Measurements from ENCODE around the gene RYR2. TPM values are rescaled to one million over a fixed set of nuclear protein-coding genes. Genes with fewer than 3 reads are reported as not detected.
A peak's percentile ranks its signal among the peaks of the same experiment; 100 is the strongest.

RYR2 gene
- total and polyA plus RNA-seq, 3 donors from 2014 or later: 5.4 to 9.5 (median 9.1) TPM

GRCh38 chr1:237035759-237036158 lies 6.2 kb upstream of the RYR2 start:
- intact Hi-C loops (cut with DNase I; ENCODE audit: low total_unique reads): no loop called here
- TF ChIP-seq CTCF (IDR thresholded peaks at IDR 0.05) (no peak), POLR2A (IDR thresholded peaks at IDR 0.05) (no peak)
- no peak overlapping the region for H3K4me3 ChIP-seq
- H3K27me3 ChIP-seq: no peaks in the 10 kb centered on the region
- no peaks in the 10 kb centered on the region for H3K9me3 ChIP-seq
- H3K36me3 ChIP-seq (ENCODE audit: low read depth, missing control alignments): no peaks in the 10 kb centered on the region
- no peak for DNase-seq
- WGBS, 2 donors: 95 to 100% methylated on average over 1 of the region's 1 CpG
- H3K27ac ChIP-seq: no peak overlapping the region
- H3K4me1 ChIP-seq: no peaks in the 10 kb centered on the region

GRCh38 chr1:237038211-237038610 lies 3.8 kb upstream of the RYR2 start:
- intact Hi-C loops (cut with DNase I; ENCODE audit: low total_unique reads): no loop called here
- Histone ChIP-seq H3K4me3 (no peak overlapping the region), H3K27ac (no peak overlapping the region), H3K9me3 (no peaks in the 10 kb centered on the region), H3K27me3 (no peaks in the 10 kb centered on the region), H3K4me1 (no peaks in the 10 kb centered on the region), H3K36me3 (ENCODE audit: low read depth, missing control alignments) (no peaks in the 10 kb centered on the region)
- WGBS, 2 donors: 71 to 79% methylated on average over 6 of the region's 6 CpGs
- TF ChIP-seq POLR2A (IDR thresholded peaks at IDR 0.05) (no peak), CTCF (IDR thresholded peaks at IDR 0.05) (no peak)
- no peak for DNase-seq

- Histone ChIP-seq H3K27ac (no peak overlapping the region), H3K4me1 (no peaks in the 10 kb centered on the region), H3K27me3 (no peaks in the 10 kb centered on the region), H3K4me3 (no peak overlapping the region), H3K9me3 (no peaks in the 10 kb centered on the region), H3K36me3 (ENCODE audit: low read depth, missing control alignments) (no peaks in the 10 kb centered on the region)
- intact Hi-C loops (cut with DNase I; ENCODE audit: low total_unique reads): no loop called here
- TF ChIP-seq POLR2A (IDR thresholded peaks at IDR 0.05): no peak
- no peak for TF ChIP-seq CTCF (IDR thresholded peaks at IDR 0.05)
- WGBS, 2 donors: 51 to 57% methylated on average over 10 of the region's 10 CpGs
- DNase-seq: no peak
Measured at GRCh38 chr1:237040823-237041222, 1.2 kb upstream of the RYR2 start.

GRCh38 chr1:237041461-237041794 lies 556 bp upstream of the RYR2 start:
- Histone ChIP-seq H3K4me1 (no peaks in the 10 kb centered on the region), H3K4me3 (peak overlapping the region; percentile 44), H3K27ac (no peak overlapping the region), H3K27me3 (no peaks in the 10 kb centered on the region), H3K36me3 (ENCODE audit: low read depth, missing control alignments) (no peaks in the 10 kb centered on the region), H3K9me3 (no peaks in the 10 kb centered on the region)
- WGBS, 2 donors: 12 to 13% methylated on average over 7 of the region's 7 CpGs
- TF ChIP-seq POLR2A (IDR thresholded peaks at IDR 0.05): no peak
- no peak for DNase-seq
- intact Hi-C loops (cut with DNase I; ENCODE audit: low total_unique reads): no loop called here

GRCh38 chr1:237042526-237042891 lies 525 bp downstream of the RYR2 start:
- intact Hi-C loops (cut with DNase I; ENCODE audit: low total_unique reads): no loop called here
- DNase-seq: no peak
- 0% methylated on average over 38 of the region's 41 CpGs; no CpG with 5 or more reads in 1 of the 2 donors for WGBS, 2 donors
- no peaks in the 10 kb centered on the region for H3K27me3 ChIP-seq
- H3K36me3 ChIP-seq (ENCODE audit: low read depth, missing control alignments): no peaks in the 10 kb centered on the region
- H3K4me3 ChIP-seq: peak overlapping the region; percentile 44
- H3K9me3 ChIP-seq: no peaks in the 10 kb centered on the region
- no peak overlapping the region for H3K27ac ChIP-seq
- H3K4me1 ChIP-seq: no peaks in the 10 kb centered on the region
- no peak for TF ChIP-seq CTCF (IDR thresholded peaks at IDR 0.05)
- no peak for TF ChIP-seq POLR2A (IDR thresholded peaks at IDR 0.05)
